Midbrain (tissue), 1 donor: Measurements from ENCODE around the gene SLC24A4.

Experiments
- DNase-seq: peaks from one replicate; lab custom pipeline; 2025; lab: John Stamatoyannopoulos, UW

The SLC24A4 gene, protein sequence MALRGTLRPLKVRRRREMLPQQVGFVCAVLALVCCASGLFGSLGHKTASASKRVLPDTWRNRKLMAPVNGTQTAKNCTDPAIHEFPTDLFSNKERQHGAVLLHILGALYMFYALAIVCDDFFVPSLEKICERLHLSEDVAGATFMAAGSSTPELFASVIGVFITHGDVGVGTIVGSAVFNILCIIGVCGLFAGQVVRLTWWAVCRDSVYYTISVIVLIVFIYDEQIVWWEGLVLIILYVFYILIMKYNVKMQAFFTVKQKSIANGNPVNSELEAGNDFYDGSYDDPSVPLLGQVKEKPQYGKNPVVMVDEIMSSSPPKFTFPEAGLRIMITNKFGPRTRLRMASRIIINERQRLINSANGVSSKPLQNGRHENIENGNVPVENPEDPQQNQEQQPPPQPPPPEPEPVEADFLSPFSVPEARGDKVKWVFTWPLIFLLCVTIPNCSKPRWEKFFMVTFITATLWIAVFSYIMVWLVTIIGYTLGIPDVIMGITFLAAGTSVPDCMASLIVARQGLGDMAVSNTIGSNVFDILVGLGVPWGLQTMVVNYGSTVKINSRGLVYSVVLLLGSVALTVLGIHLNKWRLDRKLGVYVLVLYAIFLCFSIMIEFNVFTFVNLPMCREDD

DNA sequence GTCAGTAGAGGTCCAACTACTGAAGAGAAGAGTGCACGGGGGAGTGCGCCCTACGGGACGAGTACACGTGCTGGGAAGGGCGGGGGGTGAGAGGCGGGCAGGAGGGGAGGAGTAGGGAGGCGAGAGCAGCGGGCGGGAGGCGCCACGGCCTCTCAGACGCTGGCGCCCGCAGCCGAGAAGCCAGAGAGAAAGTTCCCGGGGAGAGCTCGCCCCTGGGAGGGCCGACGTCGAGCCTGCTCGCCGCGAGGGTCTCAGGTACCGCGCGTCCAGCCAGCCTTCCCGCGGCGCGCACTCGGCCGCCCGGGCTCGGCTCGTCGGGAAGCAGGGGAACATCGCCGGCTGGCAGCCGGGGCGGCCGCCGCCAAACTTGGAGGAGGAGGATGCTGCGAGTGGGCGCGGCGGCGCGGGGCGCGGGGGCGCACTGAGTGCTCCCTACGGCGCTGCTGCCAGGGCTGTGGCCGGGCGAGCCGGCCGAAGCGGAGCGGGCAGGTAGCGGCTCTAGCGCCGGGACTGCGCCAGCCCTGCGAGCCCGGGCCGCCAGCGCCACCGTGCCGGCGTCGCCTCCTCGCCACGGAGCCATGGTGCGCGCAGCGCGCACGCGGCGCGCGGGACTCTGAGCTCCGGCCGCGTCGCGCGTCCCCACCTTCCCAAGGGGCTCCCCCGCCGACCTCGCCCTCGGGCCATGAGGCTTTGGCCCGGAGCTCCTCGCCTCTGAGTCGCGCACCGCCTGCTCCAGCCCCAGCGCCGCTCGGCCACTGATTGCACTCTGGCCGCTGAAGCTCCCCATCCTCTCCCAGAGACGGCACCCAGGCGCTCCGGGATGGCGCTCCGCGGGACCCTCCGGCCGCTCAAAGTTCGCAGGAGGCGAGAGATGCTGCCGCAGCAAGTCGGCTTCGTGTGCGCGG, at the start of gene SLC24A4:
Gene SLC24A4, plus strand, starts transcription at position 155 of the 905 bp plus-strand sequence. Its CDS starts 666 bp downstream, at position 821.
- no peak for DNase-seq

DNA sequence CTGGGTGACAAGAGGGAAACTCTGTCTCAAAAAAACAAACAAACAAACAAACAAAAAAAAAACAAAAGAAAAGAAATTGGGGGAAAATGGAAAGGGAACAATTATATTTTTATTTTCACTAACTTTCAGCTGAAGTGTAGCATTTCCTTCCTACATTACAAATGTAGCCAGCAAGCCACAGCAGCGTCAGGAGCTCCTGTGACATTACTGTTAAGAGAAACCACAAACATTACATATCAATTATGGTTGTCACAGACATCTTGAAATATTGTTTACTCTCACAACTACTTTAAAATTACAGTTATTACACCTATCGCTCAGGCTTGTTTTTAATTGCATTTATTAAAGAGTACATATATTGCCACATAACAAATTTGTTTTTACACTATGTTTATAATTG, 49.8 kb upstream of the SLC24A4 start:
- no peak for DNase-seq

DNA sequence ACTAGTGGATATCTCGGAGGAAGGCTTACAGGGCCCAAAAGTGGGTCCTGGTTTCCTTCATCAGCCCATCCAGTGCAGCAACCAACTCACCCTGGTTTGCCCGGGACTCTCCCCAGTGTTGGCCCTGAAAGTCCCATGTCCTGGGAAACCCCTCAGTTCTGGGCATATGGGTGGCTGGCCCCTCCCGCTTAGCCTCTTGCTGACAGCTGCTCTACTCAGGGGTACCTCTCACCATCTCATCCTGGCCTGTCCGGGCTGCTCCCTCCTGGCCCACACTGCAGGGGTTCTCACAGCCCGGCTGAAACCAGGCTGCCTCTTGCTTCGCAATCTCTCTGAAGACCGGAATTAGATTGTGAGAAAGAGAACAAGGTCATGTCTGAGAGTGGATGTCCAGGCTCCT, 48.9 kb upstream of the SLC24A4 start:
- no peak for DNase-seq

DNA sequence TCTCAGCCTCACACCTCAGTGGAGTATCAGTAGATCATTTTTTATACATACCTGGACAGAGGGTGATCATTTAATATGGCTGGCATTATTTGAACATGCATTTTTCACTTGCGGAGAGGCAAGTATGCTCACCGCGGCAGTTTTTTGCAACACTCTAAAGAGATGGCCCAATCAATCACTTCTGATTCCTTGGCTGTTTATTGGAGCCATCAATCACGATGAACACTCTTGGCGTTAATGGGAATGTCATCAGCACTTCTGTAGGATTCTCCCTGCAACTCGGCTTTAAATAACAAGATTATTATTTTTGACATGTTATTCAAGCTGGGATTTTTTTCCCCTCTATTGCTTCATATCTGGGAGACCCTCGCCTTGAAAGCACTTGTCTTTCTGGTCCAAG, 46.9 kb upstream of the SLC24A4 start:
- DNase-seq = no peak

DNA sequence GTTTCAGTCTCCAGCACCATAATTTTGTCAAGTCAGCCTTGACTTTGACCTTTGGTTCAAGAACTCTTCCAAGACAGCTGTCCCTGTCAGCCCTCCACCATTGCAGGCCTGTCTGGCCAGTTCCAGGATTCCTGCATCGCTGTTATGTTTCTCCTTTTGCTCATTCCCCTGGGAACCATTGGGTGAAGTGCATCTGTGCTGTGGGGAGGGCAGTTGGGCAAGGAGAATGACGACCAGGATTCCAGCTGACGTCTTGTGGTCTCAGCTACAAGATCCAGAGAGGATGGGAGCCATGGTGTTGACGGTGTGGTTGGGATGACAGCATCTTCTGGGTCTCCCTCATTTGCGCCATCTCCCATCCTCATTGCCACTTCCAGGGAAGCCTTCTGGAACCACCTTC, 45.9 kb upstream of the SLC24A4 start:
- DNase-seq = no peak

DNA sequence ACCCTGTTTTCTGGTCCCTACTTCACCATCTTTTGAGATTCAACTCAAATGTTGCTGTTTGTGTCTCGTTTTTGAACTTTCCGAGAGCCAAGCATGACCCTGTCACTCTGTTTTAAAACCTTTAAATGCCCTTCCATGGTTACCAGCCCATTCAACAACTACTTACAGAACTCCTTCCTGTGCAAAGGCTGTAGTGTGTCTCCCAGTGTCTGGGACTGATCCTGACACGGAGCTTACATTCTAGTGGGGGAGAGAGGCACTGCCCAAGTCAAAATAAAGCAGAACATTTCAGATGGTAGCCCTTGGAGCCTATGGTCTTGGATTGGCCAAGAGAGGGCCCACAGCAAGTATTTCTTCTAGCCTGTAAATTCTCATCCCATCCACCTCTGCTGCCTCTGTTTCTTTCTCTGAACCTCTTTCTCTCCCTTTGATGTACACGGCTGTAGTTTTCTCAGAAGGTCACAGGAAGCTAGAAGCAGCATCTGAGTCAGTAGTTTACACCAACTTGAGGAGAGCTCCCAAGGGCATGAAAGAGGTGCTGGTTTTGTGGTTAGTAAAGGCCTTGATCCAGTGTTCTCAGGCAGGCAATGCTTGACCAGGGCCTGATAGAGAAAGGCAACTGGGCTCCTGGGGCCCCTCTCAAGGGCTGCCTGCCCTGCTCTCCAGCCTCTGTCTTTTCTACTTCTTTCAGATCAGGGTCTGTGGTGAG, 42.3 kb upstream of the SLC24A4 start:
- no peak for DNase-seq

DNA sequence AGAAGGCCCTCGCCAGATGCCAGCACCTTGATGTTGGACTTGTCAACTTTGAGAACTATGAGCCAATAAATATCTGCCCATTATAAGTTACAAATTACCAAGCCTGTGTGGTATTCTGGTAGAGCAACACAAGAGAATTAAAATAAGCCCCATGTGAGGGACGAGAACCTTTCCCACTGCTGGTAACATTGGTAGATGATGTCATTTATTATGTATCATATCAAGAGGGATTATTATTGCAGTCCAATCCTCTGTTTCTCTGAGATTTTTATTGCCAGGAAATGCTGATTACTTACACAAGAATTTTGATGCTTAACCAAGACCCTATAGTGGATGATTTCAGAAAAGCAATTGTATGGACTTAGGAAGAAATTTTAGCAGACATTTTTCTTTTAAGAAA, 40.3 kb upstream of the SLC24A4 start:
- no peak for DNase-seq

DNA sequence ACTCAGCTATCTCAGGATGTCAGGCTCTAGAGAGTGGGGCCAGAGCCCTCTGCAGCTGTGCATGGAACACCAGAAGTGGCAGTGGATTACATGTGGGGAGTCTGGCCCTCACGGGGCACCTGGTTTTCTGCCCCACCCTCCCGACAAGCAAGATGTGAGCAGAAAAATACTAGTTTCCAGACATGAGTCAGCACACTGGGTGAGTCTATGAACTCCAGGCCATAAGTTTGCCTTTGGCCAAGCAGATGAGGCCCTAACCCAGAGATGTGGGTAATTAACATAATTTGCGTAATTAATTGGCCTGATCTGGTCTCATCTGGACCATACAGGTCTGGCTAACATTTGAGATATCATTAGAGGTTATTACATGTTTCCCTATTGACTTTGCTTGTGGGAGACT, 37.7 kb upstream of the SLC24A4 start:
- DNase-seq = no peak

DNA sequence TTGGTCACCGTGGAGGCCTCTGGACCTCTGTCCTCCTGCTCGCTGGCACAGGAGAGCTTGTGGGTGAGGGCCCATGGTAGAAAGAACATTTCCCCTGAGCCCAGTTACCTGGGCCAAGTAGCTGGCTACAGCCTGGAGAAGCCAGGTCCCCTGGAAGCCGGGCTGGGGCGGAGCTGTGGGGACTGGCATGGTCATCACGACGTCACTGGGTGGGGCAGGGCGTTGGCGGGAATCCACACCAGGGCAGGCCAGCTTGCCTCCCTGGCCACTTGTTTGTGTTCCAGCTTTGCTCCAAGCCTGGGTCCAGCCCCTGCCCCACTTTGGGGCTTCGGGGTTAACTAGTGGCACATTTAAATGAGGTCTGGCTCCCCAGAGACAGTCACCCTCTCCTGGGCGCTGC, 35.0 kb upstream of the SLC24A4 start:
- no peak for DNase-seq

DNA sequence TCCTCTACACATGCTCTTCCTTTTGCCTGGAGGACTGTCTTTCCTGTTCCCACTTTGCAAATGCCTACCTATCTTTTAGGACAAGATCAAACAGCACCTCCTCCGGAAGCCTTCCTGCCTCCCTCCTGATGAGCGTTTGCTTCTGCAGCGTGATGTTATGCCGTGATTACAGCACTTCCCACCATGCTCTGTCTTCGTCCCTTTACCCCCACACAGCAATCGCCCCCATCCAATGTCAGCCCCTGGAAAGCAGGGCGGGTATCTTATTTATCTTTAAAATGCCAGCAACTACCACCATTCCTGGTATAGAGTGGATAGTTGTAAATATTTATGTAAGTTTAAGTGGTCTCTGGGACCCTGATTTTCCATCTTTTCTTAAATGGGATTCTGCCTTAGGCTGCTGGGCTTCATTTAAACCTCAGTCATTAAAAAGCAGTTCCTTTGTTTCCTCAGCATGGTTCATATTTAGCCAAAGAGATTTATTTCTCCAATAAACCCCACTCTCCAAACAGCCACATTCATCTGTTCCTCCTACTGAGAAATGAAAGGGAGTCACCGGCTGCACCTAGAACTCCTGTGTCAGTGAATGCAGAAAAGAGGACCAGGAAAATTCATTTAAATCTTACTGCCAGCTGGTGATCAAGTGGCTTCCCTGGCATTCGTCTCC, 33.8 kb upstream of the SLC24A4 start:
- DNase-seq = no peak

DNA sequence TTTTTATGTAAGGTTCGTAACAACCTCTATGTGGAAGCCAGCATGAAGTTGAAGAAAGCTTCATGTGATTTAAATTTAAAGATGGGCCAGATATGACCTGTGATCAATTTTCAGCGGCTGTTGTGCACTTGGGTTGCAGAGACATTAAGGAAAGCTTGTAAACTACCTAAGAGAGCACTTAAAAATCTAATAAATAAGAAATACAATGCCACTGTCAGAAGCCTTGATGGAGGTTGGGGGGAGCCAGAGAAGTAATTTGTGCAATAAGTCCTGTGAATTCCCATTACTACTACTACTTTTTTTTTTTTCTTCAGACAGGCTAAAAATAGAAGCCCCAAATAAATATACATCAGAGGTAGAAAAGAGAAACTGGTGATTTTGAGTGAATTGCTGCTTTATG, 30.3 kb upstream of the SLC24A4 start:
- no peak for DNase-seq

DNA sequence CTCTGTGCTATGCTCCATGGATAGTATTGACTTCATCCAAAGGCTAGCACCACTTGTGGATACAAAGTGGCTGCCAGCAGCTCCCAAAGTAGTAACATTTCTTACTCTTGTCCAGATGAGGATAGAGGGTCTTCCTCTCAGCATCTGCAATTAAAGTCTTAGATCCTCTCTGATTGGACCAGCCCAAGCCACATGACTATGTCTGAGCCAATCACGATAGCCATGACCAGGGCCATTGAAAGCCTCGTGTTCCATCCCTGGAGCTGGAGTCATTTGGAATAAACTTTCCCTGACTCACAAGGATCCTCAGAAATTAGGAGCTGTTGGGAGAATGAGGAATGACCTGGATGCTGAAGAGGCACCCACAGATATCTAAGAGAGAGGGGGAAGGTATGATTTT, 28.5 kb upstream of the SLC24A4 start:
- DNase-seq = no peak

DNA sequence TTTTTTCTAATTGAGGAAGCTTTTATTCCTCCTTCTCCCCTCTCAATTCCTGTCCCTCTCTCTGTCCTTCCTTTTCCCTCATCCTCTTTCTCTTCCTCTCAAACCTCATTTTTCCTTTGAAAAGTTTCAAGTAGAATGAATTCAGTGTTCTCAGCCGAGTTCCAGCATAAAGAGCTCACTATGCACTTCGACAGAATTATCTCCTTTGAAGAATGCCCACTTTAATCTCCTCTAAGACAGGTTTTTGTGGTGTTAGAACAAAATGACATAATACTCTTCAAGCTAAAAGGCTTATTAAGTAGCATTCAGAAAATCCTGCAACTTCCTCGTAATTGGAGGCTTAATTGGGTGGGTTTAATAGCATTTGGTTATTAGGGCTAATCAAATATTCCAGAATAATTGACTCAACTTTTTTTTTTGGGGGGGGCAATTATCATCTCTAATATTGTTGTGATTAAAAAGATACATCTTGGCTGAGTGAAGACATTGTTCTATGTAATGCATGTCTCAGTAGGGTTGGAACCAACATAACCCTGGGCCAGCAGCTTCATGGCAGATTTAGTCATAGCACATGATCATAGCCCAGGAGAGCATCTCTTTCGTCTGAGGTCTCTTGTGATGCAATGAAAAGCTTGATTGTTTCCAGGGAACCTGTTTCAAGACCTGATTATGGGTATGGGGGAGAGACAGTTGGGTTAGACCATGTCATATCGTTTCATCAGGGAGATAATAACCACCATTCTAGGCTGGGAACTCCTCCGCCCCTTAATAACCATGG, 25.0 kb upstream of the SLC24A4 start:
- no peak for DNase-seq

DNA sequence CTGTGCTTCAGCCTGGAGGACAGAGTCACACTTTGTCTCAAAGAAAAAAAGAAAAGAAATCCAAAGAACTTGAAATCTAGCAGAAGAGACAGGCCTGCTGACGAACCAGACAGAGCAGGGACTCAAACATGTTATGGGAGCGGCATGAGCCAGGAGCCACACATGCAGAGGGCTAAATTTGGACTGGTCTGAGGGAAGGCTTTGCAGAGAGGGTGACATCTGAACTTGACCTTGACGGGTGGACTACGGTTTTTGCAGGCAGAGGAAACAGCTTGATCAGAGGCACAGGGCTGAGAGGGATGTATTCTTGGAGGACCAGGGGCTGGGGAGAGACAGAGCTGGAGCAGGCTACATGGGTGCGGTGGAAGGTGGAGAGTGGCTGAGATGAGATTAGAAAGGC, 20.5 kb upstream of the SLC24A4 start:
- DNase-seq = no peak

DNA sequence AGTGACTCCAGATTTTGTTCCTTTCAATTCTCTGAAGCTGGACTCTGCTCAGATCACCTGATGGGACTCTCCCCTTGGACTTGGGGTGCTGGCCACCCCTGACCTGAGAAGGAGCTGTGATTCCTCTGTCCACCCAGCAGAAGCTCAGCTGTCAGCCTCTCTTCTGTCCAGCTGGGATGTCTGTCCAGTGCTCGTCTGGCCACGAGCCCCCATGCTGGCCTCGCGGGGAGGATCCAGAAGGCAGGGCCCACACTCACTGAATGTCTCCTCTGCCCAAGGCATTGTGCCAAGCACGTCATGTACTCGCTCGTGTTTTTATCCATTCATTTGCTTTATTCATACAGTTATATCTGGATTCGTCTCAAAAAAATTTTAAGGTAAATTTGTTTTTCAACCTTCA, 14.2 kb upstream of the SLC24A4 start:
- no peak for DNase-seq

DNA sequence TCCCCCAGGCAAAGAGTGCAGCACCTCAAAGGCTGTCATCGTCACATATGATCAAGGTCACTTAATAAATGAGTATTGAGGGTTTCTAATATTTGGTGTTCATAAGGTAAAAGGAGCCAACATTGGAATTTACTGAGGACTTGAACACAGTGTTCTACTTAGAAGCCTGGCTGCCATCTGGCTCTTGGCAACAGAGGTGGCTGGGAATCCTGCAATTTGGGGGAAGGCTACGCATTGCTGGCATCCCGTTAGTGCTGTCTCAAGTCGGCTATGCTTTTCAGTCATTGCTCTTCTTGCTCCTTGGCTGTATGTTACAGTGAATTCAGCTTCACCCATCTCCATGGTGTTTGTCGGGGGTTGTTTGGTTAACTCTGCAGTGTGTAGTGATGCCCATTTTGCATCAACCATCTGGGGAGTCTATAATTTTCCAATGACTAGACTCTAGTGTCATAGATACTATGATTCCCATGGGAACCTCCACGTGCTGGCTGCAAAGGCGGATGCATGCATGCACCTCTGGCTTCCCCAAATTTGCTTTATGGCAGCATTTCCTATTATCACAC, 12.9 kb upstream of the SLC24A4 start:
- no peak for DNase-seq

DNA sequence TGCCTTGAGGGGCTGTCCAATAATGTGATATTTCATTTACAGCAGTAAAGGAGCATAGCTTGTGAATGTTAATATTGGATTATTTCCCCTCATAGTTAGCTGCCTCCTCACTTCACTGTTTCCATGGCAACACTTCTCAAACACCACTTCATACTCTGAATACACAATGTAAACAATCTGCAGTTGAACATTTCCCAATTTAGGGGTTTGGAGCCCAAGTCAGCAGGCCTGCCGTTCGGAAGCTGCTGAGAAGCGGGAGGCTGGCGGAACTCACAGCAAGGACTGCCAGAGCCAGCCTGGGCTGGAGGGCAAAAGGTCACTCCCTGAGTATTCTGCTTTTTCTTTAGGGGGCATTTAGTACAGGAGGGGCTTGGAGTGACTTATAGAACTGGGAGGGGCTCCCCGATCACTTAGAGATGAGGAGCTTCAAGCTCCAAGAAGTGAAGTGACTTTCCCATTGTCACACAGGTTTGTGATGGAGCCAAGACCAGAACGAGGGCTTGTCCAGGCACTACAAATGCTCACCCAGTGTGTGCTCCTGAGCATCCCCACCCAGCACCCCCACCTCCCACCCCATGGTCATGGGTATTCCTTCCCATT, 12.1 kb upstream of the SLC24A4 start:
- DNase-seq = no peak

DNA sequence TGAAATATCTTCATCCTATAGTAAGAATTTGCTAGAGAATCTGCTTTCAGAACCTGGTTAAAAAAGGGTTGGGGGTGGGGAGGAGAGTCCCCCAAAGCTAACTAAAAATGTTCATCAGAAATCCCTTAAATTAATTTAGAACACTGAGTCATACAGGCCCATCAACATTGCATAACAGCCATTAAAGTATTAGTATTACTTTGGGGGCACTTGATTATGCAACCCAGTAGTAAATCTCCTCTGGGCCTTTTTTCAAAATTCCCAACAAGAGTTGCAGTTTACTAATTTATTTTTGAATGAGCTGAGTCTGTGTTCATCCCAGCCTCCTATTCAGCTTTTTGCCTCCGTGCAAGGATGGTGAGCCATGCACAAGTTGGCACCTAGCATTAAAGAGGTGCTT, 8.8 kb upstream of the SLC24A4 start:
- no peak for DNase-seq

DNA sequence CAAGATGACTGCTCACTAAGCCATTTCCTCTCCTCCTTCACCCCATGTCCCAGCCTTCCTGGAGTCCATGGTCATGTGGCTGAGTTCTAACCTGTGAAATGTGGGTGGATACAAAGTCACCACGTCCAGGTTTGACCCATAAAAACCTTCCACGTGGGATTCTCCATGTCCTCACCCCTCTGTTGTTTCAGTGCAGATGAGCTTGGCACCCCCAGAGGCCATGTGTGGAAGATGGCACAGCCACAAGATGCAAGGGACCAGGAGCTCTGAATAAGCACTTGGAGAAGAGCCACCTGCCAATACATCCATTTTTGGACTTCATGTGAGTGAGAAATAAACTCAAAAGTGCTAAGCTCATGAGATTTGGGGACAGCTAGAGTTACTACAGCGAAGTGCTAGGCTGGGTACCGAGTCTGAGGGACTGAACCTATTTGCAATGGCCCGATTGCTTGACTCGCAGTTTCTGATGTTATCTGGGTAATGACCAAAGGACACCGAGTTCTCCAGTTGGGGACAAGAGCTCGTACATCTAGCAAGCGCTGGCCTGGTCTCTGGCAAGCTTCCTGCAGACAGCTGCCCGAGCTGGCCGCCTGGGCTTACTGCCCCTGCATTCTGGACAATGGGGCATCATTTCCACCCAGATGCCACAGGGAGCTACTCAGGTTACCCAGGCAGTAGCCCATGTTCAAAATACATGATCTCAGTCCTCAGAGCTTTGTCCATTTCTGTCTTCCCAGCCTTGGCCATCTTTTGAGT, 7.7 kb upstream of the SLC24A4 start:
- peak; percentile 52 for DNase-seq
